Stimulated activated CD8-positive, alpha-beta memory T cell treated with anti-CD3 and anti-CD28 coated beads, Interleukin-12 subunit alpha, Interleukin-12 subunit beta, amount 100 ng/mL, for 24 hours (primary cell): ENCODE results near the gene NAA15.
"Not testable (repeated sequence)": the region's sequence is repeated elsewhere in the genome, so short reads cannot be mapped to it uniquely, and the experiment has no call there.

Experiments
- DNase-seq: peaks from one replicate; pipeline ENCODE4 v3.0.0-alpha.2; 2020; ENCODE audit errors: extremely low read depth

The NAA15 gene

DNA sequence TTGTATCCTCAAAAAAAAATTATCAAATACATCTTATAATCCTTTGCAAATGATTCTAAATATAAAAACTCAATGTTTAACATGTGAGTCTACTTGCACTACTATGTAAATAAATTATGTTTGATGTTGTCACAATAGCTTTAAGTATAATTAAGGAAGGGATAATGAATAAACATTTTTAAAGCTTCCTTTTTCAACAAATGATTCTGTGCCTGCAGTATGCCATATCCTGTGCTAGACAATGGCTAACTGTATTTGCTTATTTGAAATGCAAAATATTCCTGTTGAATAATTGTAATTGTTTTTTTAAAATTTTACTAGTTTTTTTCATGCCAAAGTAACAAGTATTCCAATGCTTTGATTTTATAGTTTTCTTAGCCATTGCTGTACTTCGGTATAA, 60.0 kb downstream of the NAA15 start:
- no peak for DNase-seq

DNA sequence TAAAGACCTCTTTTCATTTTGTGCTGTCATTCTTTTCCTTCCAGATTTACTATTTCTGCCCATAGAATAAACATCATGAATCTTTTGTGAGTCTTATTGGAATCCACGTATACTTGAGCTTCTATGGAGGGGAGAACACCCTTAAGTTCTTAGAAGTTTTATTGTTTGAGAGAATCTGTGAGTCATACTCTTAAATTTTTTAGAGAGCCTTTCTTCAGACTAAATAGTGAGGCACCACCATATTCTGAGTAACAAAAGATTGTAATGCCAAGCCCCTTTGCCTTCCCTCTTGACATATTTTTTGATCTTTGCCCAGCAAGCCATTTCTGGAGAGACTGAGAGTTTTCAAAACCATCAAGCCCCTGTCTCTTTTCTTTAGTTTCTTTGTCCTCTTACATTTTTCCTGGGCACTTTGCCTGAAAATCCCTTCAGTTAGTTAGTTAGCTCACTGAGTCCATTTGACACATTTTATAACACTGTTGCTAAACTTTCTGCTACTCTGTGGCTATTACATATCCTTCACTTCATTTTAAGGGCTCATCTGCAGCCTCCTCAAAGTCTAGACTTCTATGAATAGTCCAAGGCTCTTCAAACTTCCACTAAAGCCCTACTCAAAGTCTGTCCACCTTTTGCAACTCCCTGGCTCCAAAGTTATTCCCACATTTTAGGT, 66.3 kb downstream of the NAA15 start:
- no peak for DNase-seq

DNA sequence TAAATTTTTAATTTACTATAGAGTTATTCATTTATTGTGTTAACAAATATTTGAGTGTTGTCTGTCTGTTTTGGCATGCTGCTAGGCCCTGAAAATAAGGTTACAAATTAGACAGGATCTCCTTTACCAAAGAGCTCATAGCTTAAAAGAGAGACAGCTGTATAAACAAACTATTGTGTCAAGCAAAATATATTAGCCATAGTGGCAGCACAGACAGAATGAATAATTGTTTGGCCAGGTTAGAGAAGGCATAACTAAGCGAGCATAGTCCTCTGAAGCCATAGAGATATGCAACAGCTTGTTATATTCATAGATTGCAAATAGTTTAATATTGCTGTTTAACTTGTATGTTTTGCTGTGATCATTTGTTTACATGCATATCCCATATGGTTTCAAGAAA, 67.7 kb downstream of the NAA15 start:
- DNase-seq = no peak

DNA sequence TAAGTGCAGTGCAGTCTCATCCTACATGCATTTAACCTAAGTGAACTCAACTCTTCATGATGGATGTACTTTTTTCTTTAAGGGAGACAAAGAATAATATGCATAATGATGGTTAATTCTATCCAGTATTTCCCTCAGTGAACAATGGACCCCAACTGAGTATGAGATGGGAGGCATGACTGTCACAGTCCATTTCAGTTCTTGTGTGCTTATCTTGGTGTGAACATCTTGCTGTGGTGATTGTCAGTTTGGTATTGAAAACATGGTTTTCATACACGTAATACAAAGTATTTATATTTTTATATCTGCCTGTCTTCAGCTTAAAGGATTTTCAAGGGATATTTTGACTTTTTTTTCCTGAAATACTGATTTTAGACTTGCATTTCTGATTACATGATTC, 72.9 kb downstream of the NAA15 start:
- no peak for DNase-seq

DNA sequence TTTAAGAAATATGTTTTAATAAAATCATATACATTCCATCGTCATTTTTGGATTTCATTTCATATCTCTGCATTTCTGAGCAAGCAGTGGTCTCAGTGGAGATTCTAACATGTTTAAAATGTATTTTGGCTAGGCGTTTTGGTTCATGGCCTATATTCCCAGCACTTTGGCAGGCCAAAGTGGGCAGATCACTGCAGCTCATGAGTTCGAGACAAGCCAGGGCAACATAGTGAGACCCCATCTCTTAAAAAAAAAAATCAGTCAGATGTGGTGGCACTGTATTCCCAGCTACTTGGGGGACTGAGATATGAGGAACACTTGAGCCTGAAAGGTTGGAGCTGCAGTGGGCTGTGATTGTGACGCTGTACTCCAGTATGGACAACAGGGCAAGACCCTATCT, 85.1 kb downstream of the NAA15 start:
- DNase-seq = no peak

DNA sequence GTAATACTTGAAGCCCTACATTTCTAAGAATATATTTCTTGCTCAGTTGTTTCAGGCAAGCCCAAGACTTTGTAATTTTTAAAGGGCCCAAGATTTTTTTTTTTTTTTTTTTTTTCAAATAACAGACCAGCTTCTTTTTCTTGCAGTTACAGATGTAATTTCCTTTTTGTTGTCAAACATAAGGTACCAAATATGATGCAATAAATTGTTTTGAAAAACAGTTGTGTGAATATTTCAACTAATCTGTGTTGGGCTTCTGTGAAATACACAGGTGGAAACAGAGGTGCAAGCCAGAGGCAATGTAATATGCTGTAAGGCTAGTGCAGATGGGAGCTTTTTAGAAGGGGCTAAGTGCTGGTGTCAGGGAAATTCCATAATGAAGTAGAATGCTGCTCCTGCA, 87.8 kb downstream of the NAA15 start:
- DNase-seq = no peak

DNA sequence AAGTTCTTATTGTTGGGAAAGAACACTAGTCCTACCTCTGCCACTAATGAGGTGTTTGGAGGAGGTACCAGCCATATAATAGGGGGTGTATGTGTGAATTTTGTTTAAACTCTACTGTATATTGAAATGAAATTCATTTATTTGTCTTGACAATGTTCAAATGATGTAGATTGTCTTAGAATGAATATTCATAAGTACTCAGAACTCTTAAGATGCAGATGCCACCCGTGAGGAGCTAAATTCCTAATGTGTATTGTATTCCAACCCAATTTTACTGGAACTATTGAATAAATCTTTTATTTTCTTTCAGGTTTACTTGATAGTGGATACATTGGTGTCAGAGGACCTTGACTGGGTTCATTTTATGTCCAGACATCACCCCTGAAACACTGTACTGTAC, 88.7 kb downstream of the NAA15 start:
- no peak for DNase-seq

DNA sequence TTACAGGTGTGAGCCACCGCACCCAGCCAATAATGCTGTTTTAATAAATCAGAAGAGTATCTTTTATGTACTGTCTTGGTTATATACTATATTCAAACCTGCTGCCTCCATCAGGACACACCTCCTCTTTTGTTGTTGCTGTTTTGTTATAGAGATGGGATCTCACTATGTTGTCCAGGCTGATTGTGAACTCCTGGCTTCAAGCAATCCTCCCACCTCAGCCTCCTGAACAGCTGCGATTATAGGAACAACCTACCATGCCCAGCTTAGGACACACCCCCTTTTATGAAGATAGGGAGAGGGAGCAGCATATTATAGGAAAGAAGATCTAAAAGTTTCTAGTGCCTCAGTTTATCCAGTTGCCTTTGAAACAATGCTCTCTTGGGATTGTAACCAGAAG, 90.4 kb downstream of the NAA15 start:
- DNase-seq = no peak

DNA sequence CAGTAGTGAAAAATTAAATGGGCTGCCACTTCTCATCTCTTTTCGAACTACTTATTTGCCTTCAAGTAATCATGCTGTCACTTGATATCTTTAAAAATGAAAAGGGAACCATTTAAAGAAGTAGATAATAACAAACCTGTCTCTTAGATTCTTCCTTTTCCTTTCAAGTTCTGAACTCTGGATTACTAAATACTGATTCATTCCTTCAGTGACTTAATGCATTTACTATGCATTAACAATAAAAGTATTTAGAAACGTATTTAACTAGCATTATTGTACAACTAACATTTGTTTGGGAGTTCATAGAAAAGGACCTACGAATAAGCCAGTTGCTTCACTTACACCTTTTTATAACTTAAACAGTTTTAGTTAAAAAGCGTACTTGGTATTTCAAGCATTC, 91.5 kb downstream of the NAA15 start:
- no peak for DNase-seq

DNA sequence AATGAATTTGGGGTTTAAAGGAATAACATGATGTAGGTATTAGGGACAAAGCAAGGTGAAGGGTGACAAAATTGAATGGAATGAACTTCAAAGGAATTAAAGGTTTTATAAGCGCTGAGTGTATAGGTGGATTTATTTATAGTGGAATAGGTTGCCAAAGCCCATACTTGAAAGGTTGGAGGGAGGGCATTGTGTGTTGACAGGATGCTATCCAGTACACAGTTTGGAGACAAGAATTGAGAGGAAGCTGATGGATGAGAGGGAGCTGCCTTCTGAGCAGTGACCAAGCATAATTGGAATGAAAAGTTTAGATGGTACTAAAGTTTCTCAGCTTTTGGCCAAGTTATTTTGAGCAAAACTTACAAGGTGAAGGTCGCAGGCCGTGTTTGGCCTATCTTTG, 100.1 kb downstream of the NAA15 start:
- no peak for DNase-seq

DNA sequence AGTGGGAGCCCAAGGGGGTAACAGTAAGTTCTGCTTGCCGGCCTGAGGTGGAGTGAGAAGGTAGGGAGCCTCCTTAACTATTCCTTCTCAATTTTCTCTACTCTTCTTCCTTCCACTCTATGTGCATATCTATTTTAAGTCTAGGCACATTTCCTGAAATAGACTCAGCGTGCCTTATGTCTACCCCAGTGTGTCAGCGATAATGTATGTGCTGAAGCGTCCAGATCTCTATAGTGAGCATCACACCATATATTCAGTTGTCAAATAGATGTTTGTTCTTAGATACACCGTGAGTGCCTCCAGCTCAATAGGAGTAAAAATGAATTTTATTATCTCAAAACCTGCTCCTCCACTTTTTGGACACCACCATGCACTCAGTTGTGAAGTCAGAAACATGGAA, 101.1 kb downstream of the NAA15 start:
- DNase-seq = no peak

DNA sequence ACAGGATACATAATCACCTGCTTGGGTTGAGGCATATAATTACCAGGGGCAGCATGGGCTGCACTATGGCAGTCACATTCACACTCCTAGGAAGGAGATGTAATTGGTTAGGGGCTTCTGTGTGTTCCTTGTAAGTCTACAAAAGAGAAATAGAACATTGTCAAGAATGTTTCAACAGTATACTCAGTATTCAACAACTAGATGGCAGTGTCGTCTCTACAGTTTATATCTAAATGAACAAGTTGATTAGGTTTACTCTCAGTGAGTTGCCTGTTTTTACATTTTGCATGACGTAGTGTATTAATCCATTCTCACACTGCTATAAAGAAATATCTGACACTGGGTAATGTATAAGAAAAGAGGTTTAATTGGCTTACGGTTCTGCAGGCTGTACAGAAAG, 102.2 kb downstream of the NAA15 start:
- DNase-seq = no peak

DNA sequence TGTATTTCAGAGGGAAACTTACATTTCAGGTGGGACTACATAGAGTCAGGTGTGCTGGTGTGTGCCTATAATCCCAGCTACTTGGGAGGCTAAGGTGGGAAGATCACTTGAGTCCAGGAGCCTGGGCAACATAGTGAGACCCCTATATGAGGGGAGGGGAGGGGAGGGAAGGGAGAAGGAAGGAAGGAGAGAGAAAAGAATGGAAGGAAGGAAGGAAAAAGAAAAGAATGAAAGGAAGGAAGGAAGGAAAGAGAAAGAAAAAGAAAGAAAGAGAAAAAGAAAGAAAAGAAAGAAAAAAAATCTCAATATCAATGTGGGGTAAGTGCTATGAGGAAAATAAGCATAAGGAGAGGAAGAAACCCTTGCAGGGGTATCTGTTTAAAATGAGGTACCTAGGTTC, 109.0 kb downstream of the NAA15 start:
- no peak for DNase-seq

DNA sequence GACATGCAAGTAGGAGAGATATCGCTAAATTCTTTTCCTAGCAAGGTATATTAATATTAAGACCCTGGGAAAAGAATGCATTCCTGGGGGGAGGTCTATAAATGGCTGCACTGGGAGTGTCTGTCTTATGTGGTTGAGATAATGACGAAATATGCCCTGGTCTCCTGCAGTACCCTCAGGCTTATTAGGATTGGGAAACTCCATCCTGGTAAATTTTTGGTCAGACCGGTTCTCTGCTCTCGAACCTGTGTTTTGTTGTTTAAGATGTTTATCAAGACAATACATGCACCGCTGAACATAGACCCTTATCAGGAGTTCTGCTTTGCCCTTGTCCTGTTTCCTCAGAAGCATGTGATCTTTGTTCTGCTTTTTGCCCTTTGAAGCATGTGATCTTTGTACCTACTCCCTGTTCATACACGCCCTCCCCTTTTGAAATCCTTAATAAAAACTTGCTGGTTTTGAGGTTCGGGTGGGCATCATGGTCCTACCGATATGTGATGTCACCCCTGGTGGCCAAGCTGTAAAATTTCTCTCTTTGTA, 113.4 kb downstream of the NAA15 start:
- not testable (repeated sequence) for DNase-seq

DNA sequence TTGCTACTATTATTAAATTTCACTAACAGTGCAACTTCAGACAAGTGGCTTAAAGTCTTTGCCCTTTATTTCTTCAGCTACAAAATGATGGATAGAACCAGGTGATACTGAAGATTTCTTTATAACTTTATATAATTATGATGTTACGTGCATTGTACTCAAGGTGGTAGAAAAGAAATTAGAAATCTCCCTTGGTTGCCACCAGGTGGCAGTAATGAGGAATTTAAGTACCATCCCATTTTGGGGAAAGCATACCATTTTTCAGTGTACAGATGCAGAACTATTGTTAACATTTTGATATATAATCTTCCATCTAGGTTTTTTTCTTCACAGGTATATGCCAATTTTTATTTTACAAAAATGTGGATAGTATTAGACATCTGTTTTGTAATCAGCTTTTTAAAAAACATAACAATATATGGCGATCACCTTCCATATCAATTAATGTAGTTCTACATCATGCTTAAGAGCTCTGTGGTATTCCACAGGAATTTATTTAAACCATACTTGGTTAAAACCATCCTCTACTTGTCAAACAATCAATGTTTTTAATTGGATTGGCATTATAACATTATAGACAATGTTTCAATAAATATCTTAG, 114.9 kb downstream of the NAA15 start:
- no peak for DNase-seq

DNA sequence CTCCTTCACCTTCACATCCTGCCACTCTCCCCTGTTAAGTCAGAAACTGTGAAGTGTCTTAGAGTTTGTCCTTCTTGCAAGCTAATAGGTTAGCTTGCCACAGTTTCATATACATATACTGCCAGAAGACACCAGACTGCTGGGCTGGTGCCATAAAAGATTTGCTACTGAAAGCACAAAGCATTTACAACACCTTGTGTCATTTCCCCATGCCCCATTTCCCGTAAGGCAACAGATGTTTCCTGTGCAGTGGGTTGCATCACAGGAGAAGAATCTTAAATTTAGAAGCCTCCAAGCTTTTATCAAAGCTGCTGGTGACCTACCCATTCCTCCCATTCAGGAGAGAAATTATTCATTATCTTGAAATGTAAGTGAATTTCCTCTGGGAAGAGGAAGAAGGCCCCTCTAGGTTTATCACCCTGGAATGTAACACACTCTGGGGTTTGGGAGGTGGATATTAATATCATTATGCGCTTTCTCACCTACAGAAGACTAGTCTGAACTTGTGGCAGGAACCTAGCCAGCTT, 118.1 kb downstream of the NAA15 start:
- DNase-seq = no peak

DNA sequence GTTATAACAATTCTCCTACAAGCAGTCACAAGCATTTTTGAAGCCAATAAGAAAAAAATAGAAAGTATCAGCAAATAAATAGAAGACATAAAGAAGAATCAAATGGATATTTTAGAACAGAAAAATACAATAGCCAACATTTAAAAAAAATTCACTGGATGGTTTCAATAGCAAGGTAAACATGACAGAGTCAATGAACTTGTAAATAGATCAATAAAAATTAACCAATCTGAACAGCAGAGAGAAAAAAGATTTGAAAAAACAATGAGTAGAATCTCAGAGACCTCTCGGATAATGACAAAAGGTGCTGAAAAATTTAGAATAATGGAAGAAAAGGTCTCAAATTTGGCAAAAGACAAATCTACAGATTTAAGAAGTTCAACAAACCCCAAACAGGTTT, 119.3 kb downstream of the NAA15 start:
- no peak for DNase-seq

DNA sequence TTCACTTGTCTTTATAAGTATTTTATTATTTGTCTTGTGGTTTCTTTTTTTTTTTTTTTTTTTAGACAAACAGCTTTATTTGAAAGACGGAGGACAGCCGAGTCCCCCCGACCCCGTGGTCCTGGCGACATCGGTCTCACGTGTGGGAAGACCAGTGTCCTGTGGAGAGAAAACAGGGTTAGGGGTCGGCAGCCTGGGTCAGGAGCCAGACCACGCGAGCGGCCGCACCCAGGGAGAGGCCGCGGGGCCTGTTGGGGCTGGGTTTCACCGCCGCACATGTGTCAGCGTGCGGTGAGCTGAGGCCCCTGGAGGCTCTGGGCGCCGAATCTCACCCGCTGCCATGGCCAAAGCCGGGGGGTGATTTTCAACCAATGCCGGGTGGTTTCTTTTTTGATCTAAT, 134.8 kb downstream of the NAA15 start:
- DNase-seq = no peak

DNA sequence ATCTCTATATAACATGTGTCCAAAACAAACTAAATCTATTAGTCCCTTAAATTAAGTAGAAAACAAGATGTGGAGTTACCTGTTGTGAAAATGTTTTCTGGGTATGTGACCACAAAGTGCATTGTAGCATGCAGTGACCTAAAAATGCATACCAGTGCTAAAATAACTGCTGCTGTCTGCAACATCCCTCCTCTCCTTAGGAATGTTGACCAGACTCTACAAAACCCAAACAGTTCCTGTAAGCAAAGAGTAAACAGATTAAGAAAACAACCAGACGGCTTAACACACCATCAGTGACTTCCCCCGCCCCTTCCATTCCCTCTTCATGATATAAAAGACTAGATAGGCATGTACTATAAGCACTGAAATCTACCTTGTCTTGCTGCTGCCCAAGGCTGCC, 136.8 kb downstream of the NAA15 start:
- no peak for DNase-seq

DNA sequence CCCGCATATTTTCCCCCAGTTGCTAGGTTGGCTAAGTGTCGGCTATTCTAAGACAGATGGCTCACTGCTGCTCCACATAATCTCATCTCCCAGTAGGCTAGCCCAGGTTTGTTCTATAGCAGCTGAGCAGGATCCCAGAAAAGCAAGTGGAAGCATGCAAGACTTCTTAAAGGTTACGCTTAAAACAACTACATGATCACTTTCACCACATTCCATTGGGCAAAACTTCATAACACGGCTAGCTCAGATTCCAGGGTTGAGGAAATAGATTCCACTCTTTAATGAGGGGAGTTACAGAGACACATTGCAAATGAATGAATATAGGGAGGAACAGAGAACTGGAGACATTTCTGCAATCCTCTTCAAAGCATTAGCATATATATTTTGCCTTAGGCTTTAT, 139.7 kb downstream of the NAA15 start:
- no peak for DNase-seq

DNA sequence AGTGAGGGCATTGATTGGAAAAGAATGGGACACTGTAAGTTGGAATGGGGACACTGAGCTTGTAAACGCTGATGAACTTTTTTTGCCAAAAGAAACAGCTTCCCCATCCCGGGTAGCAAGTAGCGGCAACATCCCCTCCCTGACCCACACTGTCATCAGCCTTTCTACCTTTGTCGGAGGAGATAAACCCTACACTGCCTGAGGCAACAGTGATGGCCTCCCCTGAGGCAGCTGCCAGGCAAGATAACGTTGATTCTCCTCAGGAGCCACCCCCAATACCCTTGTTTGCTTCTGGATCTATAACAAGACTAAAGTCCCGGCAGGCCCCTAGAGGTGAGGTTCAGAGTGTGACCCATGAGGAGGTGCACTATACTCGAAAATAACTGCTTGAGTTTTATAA, 142.4 kb downstream of the NAA15 start:
- no peak for DNase-seq

DNA sequence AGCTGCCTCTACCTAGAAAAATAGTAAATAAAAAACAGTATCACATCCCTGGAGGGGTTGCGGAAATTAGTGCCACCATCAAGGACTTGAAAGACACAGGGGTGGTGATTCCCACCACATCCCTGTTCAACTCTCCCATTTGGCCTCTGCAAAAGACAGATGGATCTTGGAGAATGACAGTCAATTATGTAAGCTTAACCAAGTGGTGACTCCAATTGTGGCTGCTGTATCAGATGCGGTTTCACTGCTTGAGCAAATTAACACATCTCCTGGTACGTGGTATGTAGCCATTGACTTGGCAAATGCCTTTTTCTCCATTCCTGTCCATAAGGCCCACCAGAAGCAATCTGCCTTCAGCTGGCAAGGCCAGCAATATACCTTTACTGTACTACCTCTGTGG, 143.6 kb downstream of the NAA15 start:
- DNase-seq = not testable (repeated sequence)

DNA sequence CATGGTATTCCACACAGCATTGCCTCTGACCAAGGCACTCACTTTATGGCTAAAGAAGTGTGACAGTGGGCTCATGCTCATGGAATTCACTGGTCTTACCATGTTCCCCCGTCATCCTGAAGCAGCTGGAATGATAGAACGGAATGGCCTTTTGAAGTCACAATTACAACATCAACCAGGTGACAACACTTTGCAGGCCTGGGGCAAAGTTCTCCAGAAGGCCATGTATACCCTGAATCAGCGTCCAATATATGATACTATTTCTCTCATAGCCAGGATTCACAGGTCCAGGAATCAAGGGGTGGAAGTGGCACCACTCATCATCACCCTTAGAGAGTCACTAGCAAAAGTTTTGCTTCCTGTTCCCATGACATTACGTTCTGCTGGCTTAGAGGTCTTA, 145.8 kb downstream of the NAA15 start:
- not testable (repeated sequence) for DNase-seq

DNA sequence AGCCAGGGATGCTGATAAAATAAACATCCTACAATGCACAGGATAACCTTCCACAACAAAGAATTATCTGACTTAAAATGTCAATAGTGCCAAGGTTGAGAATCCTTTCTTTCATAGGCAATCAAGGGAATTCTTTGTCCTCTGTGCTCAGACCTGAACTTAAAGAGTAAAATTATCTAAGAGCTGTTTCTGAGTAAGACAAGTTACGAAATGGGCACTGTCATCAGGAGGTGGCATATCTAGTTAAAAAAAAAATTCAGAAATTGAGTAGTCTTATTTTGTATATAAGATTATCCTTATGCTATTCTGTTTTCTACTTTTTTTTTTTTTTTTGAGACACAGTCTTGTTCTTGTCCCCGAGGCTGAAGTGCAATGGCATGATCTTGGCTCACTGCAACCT, 149.3 kb downstream of the NAA15 start:
- DNase-seq = no peak
